OCI-LY3 (cell line): ENCODE results near the gene FOXN1.

ENCODE experiments used
- CTCF ChIP-seq: fragments of 200-600, 300-600 bp; sonication (generic); IDR thresholded peaks from 2 replicates; pipeline ENCODE4 v1.5.1; 2014; ENCODE audit warnings: antibody characterized with exemption, low read length, low read depth
- EZH2phosphoT487 ChIP-seq: fragments of 200-600 bp; shearing (Covaris generic); IDR thresholded peaks from 2 replicates; pipeline ENCODE4 v1.6.1; 2018; ENCODE audit warnings: antibody characterized with exemption, mixed run types, low read depth

DNA sequence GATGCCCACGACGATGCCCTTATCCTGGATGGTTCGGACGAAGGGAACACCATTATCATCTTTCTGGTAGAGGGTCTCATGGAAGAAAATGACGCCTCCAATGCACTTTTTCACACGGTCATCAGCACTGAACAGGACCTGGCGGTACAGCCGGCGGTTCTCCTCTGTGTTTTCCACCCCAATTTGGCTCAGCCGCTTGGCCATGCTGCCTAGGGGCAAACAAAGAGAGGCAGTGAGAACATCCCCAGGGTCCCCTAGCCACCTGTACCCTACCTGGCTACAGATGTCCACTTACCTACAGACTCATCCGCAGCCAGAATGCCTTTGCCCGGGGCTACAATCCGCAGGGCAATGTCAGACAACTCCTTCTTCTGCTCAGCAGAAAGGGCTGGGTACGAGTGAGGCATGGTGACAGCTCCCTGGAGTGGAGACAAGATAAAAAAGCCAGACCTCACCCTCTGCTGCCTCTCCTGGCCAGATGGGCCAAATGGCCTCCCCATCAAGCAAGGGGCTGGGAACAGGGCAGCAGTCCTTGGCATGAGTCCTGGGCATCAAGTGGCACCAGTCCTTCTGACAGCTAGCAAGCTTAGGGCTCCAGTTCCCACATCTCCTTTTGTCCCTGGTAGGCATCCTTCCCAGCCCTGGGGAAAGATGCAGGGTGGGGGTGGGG lies 69.1 kb downstream of the FOXN1 start:
- TF ChIP-seq CTCF = no peak
- TF ChIP-seq EZH2phosphoT487 = no peak
